ENCODE data around the gene RNF39.

RNF39 gene

GRCh38 chr6:30073489-30074235 is 1.9 kb downstream of the RNF39 start:
- no peak for ATAC-seq

GRCh38 chr6:30071858-30072257 is 3.7 kb downstream of the RNF39 start:
- TF ChIP-seq CSDC2 (CRISPR knock-in tag; IDR thresholded peaks at IDR 0.05) = no peak
- no peak for TF ChIP-seq ZNF8 (CRISPR knock-in tag; IDR thresholded peaks at IDR 0.05)
- no peak for TF ChIP-seq TOX (CRISPR knock-in tag; IDR thresholded peaks at IDR 0.05; ENCODE audit: borderline replicate concordance)
- TF ChIP-seq POU6F1 (CRISPR knock-in tag; IDR thresholded peaks at IDR 0.05; ENCODE audit: borderline replicate concordance, low read depth) = no peak
- no peak for ATAC-seq

More at GRCh38 chr6:30073489-30074235, 1.9 kb downstream of the RNF39 start:
- no peak for TF ChIP-seq ZC3H10 (CRISPR knock-in tag; IDR thresholded peaks at IDR 0.05)
- TF ChIP-seq ZNF565 (CRISPR knock-in tag; conservative IDR thresholded peaks at IDR 0.05; ENCODE audit: low read depth) = no peak
- no peak for TF ChIP-seq PPARA (CRISPR knock-in tag; IDR thresholded peaks at IDR 0.05; ENCODE audit: borderline replicate concordance)
- TF ChIP-seq BACH2 (CRISPR knock-in tag; IDR thresholded peaks at IDR 0.05; ENCODE audit: borderline replicate concordance) = no peak
- no peak for TF ChIP-seq RARB (CRISPR knock-in tag; IDR thresholded peaks at IDR 0.05)
- no peak for TF ChIP-seq TOX (CRISPR knock-in tag; IDR thresholded peaks at IDR 0.05; ENCODE audit: borderline replicate concordance)
- no peak for TF ChIP-seq CSDC2 (CRISPR knock-in tag; IDR thresholded peaks at IDR 0.05)
- TF ChIP-seq TCF4 (CRISPR knock-in tag; IDR thresholded peaks at IDR 0.05; ENCODE audit: borderline replicate concordance) = no peak
- TF ChIP-seq PATZ1 (CRISPR knock-in tag; IDR thresholded peaks at IDR 0.05; ENCODE audit: borderline replicate concordance) = no peak
- no peak for TF ChIP-seq CREB5 (CRISPR knock-in tag; IDR thresholded peaks at IDR 0.05; ENCODE audit: low read depth)
- no peak for TF ChIP-seq GLIS3 (CRISPR knock-in tag; IDR thresholded peaks at IDR 0.05)

- ATAC-seq = no peak
- TF ChIP-seq PPARA (CRISPR knock-in tag; IDR thresholded peaks at IDR 0.05; ENCODE audit: borderline replicate concordance) = no peak
- no peak for TF ChIP-seq TSHZ2 (CRISPR knock-in tag; IDR thresholded peaks at IDR 0.05)
- no peak for TF ChIP-seq ZNF8 (CRISPR knock-in tag; IDR thresholded peaks at IDR 0.05)
- TF ChIP-seq ZC3H10 (CRISPR knock-in tag; IDR thresholded peaks at IDR 0.05) = no peak
- TF ChIP-seq ARNTL (CRISPR knock-in tag; IDR thresholded peaks at IDR 0.05; ENCODE audit: borderline replicate concordance, low read depth) = no peak
- TF ChIP-seq OSR1 (CRISPR knock-in tag; IDR thresholded peaks at IDR 0.05) = no peak
- no peak for TF ChIP-seq CSDC2 (CRISPR knock-in tag; IDR thresholded peaks at IDR 0.05)
- no peak for TF ChIP-seq CSRNP3 (CRISPR knock-in tag; IDR thresholded peaks at IDR 0.05)
- no peak for TF ChIP-seq ZNF565 (CRISPR knock-in tag; conservative IDR thresholded peaks at IDR 0.05; ENCODE audit: low read depth)
- TF ChIP-seq PATZ1 (CRISPR knock-in tag; IDR thresholded peaks at IDR 0.05; ENCODE audit: borderline replicate concordance) = no peak
- TF ChIP-seq ISL1 (CRISPR knock-in tag; IDR thresholded peaks at IDR 0.05) = no peak
- no peak for TF ChIP-seq TOX (CRISPR knock-in tag; IDR thresholded peaks at IDR 0.05; ENCODE audit: borderline replicate concordance)
- no peak for TF ChIP-seq CREB5 (CRISPR knock-in tag; IDR thresholded peaks at IDR 0.05; ENCODE audit: low read depth)
- no peak for TF ChIP-seq GLIS3 (CRISPR knock-in tag; IDR thresholded peaks at IDR 0.05)
- no peak for TF ChIP-seq POU6F1 (CRISPR knock-in tag; IDR thresholded peaks at IDR 0.05; ENCODE audit: borderline replicate concordance, low read depth)
Observed at GRCh38 chr6:30071081-30071818, 4.3 kb downstream of the RNF39 start.
